Retinal pigment epithelial cell (primary cell): Measurements from ENCODE around the gene SEC22B.
"Not testable (repeated sequence)": the region's sequence is repeated elsewhere in the genome, so short reads cannot be mapped to it uniquely, and the experiment has no call there.

Experiments
- DNase-seq: peaks from one replicate; pipeline ENCODE4 v3.0.0-alpha.2; 2010; ENCODE audit warnings: low read depth
- H3K4me3 ChIP-seq: 2 replicates; pipeline ENCODE4 v1.5.1; 2011; ENCODE audit warnings: mild to moderate bottlenecking, low read length, control low read depth, moderate library complexity
- CTCF ChIP-seq: conservative IDR thresholded peaks from 2 replicates; pipeline ENCODE4 v1.5.1; 2011; ENCODE audit warnings: low read depth, low read length, control low read depth, inconsistent platforms

SEC22B gene

DNA sequence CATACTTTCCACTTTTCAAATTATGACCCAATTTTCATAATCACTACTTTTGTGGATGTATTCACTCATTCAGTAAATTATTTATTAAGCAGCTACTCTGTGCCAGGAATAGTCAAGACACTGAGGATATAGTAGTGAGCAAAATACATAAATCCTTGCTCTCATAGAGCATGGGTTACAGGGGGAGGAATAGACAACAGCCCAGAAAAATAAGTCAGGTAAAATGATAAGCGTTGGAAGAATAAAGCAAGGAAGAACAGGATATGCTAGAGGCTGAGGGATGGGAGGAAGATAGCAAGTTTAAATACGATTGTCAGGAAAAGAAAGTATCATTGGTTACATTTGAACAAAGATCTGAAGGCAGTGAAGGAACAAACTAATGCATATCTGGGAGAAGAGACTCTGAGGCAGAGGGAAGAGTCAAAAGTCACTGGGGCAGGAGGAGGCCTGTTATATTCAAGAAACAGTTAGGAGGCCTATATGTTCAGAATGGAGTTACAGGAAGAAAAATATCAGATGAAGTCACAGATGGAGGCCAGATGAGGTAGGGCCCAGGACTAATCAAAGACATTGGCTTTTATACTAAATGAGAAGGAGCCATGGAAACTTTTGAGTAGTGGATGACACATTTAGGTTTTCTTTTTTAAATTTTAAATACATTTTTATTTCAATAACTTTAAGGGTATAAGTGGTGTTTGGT, 42.9 kb downstream of the SEC22B start:
- DNase-seq = no peak
- no peak overlapping the region for H3K4me3 ChIP-seq
- no peak for TF ChIP-seq CTCF

DNA sequence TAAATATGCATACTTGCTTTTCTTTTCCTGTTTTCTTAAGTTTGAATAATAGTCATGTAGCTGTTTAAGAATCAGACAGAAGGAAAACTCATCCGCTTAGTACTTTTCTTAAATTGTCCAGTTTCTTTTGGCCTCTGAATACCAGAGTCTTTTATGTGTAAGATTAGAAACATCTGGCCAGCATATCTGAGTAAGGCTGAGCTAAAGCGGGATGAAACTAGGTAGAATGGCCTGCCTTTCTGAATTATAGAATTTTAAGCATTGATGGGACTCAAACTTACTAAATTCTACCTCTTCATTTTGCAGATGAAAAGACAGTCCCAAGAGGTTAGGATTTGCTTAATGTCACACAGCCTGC, 43.9 kb downstream of the SEC22B start:
- not testable (repeated sequence) for H3K4me3 ChIP-seq, DNase-seq

DNA sequence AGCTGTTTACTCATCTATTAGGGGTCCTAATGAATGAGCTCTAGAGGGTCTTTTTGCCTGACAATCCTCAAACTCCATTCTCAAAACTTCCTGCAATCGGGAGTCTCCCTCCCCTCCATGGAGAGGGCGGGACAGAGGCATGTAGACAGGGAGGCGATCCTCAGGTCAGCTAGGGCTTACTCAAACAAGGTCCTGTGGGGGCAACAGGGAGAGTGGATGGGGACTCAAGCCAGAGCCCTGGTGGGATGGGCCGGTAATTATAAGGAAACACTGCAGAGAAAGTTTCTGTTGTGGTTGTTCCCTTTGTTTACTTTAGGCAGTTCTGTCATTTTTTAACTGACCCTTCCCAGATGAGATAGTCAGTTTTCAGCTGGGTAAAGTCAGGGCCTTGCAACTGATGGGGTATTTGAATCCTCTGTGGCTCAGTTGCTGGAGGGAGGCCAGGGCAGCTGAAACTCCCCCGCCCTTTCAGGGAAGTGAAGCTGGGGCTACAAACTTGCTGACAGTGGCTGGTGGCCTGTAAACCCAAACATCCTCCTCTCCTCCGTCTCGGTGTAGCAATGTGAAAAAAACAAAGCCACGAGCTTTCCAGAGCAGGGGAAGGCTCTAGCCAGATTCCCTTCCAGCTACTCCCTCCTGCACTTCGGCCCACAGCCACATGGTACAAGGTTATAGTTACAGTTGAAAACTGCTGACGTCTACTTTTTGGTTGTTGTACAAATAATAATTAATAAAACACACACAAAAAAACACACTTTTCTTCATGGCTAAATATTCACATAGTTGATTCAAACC, 44.5 kb downstream of the SEC22B start:
- not testable (repeated sequence) for DNase-seq

DNA sequence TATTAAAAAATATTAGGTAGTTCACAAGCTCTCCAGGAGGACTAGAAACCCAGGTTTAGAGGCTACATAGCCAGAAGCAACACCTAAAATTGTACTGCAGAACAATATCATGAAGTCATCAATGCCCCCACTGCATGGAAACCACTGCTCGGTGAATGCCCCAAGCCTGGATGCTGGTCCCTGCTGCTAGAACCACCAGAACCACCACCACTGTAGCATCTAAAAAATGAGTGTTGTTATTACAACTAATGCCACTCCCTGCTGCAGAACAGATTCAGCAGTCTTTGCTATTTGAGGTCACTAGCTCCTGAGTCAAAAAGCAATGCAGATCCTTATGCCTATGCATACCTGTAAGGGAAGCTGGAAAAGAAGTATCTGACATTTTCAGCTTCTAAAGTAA, 48.4 kb downstream of the SEC22B start:
- not testable (repeated sequence) for H3K4me3 ChIP-seq, DNase-seq

More for the DNA sequence above, 44.5 kb downstream of the SEC22B start:
- H3K4me3 ChIP-seq = not testable (repeated sequence)

GRCh38 chr1:120126216-120126615, 50.1 kb downstream of the SEC22B start:
- DNase-seq, H3K4me3 ChIP-seq: not testable (repeated sequence)

DNA sequence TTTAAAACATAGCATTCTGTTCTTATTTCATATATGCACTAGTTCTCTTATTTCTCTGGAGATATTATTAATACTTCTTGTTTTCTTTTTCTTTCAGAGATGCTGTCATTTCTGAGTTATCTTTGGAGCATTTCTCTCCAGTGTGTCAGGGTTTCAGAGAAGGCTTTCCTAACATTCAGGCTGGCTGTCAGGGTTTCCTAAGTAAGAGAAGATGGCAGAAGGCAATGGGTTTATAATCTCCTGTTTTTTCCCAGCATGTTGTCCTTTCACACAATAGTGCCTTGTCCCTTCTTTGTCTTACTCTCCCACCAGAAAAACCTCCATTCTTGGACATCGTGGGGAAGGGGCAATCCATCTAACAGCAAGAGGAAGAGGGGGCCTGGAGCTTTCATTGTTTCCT, 51.7 kb downstream of the SEC22B start:
- H3K4me3 ChIP-seq, DNase-seq: not testable (repeated sequence)

DNA sequence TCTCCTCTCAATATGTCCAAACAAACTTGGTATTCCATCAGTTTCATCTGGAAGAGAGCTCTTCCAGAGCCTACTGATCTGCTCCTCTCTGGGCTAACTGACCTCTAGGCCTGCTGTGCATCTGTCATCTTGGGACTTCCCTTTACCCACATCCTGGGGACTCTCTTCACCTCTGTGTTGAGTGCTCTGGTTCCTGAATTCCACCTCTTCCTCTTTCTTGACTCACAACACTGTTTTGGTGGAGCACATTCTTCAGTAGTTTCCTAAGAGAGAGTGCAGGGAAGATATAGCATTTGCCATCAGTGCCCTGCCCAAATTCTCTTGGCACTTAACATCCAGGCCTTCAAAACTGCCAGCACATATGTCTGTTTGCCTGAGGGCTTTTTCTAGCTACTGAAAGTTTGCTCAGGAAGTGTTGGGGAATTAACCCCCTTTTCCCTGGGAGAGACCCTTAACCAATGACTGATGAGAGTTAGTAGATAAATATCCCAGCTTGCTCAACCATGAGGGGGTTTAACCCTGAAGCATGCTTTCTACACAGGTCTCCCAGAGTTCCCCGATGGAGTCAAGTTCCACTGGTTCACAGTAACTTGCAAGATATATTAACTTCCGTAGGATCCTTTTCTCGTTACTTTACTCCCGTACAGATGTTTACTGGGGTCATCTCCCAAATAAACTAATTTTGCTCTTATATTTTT, 52.4 kb downstream of the SEC22B start:
- not testable (repeated sequence) for DNase-seq, H3K4me3 ChIP-seq

- DNase-seq = not testable (repeated sequence)
Measured at GRCh38 chr1:120122262-120122893, 53.9 kb downstream of the SEC22B start.

GRCh38 chr1:120121830-120122229, 54.5 kb downstream of the SEC22B start:
- H3K4me3 ChIP-seq, DNase-seq: not testable (repeated sequence)

More at GRCh38 chr1:120122262-120122893, 53.9 kb downstream of the SEC22B start:
- H3K4me3 ChIP-seq = not testable (repeated sequence)

GRCh38 chr1:120120525-120120924, 55.8 kb downstream of the SEC22B start:
- not testable (repeated sequence) for DNase-seq, H3K4me3 ChIP-seq

- not testable (repeated sequence) for DNase-seq, H3K4me3 ChIP-seq
Measured at GRCh38 chr1:120117371-120118177, 58.7 kb downstream of the SEC22B start.

DNA sequence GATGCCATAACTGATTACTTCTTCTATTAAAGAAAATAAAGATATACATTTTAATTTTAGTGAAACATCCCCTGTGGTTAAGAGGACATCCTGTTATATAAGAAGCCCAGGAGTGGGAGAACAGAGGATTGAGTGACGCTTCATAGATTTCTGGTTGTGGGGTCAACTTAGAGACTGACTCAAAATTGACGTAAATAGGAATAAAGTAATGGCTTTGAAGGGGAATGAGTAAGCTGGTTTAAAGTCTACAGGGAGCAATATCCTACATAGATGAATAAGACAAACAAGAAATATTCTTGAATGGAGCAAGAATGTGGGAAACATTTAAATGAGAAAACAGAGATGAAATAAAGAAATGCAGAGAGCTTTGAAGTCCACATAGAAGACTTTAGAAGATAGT, 60.2 kb downstream of the SEC22B start:
- DNase-seq, H3K4me3 ChIP-seq: not testable (repeated sequence)

GRCh38 chr1:120113134-120113533, 63.2 kb downstream of the SEC22B start:
- DNase-seq = not testable (repeated sequence)

GRCh38 chr1:120112212-120112611, 64.1 kb downstream of the SEC22B start:
- DNase-seq, H3K4me3 ChIP-seq: not testable (repeated sequence)

More at GRCh38 chr1:120113134-120113533, 63.2 kb downstream of the SEC22B start:
- H3K4me3 ChIP-seq = not testable (repeated sequence)

GRCh38 chr1:120111771-120112170, 64.5 kb downstream of the SEC22B start:
- DNase-seq, H3K4me3 ChIP-seq: not testable (repeated sequence)

DNA sequence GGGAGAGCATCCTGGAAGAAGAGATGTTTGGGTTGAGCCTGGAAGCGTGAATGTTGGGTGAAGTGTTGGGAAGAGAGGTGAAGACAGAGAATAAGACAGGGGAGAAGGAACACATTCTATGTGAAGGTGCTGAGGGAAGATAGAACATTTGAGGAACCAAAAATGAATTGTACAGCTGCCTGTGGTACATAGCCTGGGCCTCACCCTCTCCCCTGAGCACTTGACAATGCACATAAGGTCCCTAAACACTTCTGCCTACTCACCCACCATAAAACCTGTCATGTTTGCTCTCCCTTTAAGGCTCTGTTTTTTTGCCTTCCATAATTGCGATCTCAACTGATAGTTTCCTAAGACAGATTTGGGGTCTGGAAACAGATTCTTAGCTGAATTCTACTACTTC, 65.3 kb downstream of the SEC22B start:
- not testable (repeated sequence) for DNase-seq, H3K4me3 ChIP-seq

- DNase-seq, H3K4me3 ChIP-seq: not testable (repeated sequence)
Measured at GRCh38 chr1:120109656-120110055, 66.7 kb downstream of the SEC22B start.
